Heart left ventricle (tissue), 13 donors: ENCODE results near the gene SCARF1.

Experiments
- POLR2A ChIP-seq, 2 donors: fragments of 450-650 bp; IDR thresholded peaks; one replicate each; pipeline ENCODE4 v1.6.1; 2017; ENCODE audit warnings: antibody characterized with exemption in 2 of 2, mild to moderate bottlenecking in 2 of 2, moderate library complexity in 2 of 2
- TF ChIP-seq, protein P1 (sequence below), 12 donors: fragments of 200-600 bp; sonication (generic) in 4 of 12; IDR thresholded peaks; one replicate each; pipeline versions ENCODE4 v1.5.0 to v1.8.0; 2018 to 2022; ENCODE audit warnings: antibody characterized with exemption in 12 of 12, mild to moderate bottlenecking in 5 of 12
- donor health status: ischemic (EF 13 %, LVEDD 7.1; RV severe dilation, severe dysfunction).
- donor health status: DM: no; HTN: yes; CAD: no.
- donor health status: DM: no; HTN: no; CAD: no.
- donor health status: ischemic (EF 25% LVEDD 6.9; RV normal size, moderate dysfunction).
- donor health status: ischemic (EF 25% LVEDD 5.7; RV mildly dilated, moderate dysfunction).
- donor health status: ischemic (EF 35%, LVEDD 5.7; RV mildly dilated, moderate dysfunction).
- donor health status: nonischemic (EF 11% LVEDD 7.7; RV severe dilation, severe dysfunction).
- donor health status: DM: yes; HTN: yes; CAD: no.
- donor health status: PGD.
- donor health status: ischemic (EF 29% LVEDD 5.4; RV normal size, mild dysfunction).
- donor health status: nonischemic (EF 23%, LVEDD 6.1; RV moderate dilation, normal function).

DNA sequence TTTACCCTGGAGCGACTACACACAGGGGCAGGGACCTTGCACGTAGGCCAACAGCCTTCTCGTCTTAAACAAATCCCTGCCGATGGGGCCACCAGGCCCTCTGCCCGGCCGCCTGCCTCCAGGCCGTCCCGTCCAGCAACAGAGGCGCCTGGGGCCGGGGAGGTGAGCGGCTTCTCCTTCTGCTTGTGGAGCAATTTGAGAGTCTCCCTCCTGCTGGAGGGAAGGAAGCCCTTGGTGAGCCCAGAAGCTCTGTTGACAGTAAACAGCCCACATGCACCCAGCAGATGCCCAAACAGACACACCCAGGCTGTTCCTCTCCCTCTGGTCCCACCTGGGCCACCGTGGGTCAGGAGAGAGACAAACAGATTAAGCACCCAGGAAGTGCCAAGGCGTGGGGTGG, 25.0 kb downstream of the SCARF1 start:
- TF ChIP-seq, protein P1, sequence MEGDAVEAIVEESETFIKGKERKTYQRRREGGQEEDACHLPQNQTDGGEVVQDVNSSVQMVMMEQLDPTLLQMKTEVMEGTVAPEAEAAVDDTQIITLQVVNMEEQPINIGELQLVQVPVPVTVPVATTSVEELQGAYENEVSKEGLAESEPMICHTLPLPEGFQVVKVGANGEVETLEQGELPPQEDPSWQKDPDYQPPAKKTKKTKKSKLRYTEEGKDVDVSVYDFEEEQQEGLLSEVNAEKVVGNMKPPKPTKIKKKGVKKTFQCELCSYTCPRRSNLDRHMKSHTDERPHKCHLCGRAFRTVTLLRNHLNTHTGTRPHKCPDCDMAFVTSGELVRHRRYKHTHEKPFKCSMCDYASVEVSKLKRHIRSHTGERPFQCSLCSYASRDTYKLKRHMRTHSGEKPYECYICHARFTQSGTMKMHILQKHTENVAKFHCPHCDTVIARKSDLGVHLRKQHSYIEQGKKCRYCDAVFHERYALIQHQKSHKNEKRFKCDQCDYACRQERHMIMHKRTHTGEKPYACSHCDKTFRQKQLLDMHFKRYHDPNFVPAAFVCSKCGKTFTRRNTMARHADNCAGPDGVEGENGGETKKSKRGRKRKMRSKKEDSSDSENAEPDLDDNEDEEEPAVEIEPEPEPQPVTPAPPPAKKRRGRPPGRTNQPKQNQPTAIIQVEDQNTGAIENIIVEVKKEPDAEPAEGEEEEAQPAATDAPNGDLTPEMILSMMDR (IDR thresholded peaks at IDR 0.05): no peak
- no peak for TF ChIP-seq POLR2A (IDR thresholded peaks at IDR 0.05)
